ENCODE data around the gene LRRC75B. TPM values are rescaled to one million over a fixed set of nuclear protein-coding genes. Genes with fewer than 3 reads are reported as not detected.
A peak's percentile ranks its signal among the peaks of the same experiment; 100 is the strongest.
"Not testable (repeated sequence)": the region's sequence is repeated elsewhere in the genome, so short reads cannot be mapped to it uniquely, and the experiment has no call there.

Gene LRRC75B
- total and polyA plus RNA-seq, 4 donors: 4.6 to 47.7 (median 10.6) TPM

DNA sequence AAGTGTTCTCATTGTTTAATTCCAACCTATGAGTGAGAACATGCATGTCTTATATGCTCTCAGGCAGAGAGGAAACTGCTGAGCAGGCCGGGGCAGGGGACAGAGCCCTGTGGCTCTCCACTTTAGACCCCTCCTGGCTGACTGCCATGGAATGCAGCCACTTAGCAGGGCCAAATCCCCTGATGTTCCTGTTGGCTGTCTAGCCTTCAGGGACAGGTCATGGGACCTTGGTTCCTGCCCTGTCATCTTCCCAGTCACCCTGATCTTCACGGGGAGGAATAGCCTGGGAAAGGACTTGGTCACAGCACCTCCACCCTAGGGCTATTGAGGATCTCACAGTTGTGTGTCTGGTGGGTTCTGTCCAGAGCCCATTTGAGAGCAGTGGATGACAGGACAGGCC, 13.5 kb upstream of the LRRC75B start:
- WGBS, 2 donors: 73 to 86% methylated on average over 2 of the region's 2 CpGs
- DNase-seq; H3K4me3 ChIP-seq (ENCODE audit: low read length in 2 of 2); H3K36me3 ChIP-seq (ENCODE audit: control insufficient read depth in 1 of 2, insufficient read depth in 2 of 2, low read length in 1 of 2); H3K9me3 ChIP-seq (ENCODE audit: control insufficient read depth, low read length); H3K4me1 ChIP-seq (ENCODE audit: control insufficient read depth in 1 of 2, insufficient read depth in 2 of 2, low read length in 2 of 2); H3K27ac ChIP-seq (ENCODE audit: low read depth in 1 of 2, low read length in 2 of 2); H3K27me3 ChIP-seq (ENCODE audit: control insufficient read depth in 1 of 2, insufficient read depth in 2 of 2, low read length in 1 of 2); intact Hi-C loops (cut with DNase I); ATAC-seq (ENCODE audit: low FRiP score): not testable (repeated sequence)

DNA sequence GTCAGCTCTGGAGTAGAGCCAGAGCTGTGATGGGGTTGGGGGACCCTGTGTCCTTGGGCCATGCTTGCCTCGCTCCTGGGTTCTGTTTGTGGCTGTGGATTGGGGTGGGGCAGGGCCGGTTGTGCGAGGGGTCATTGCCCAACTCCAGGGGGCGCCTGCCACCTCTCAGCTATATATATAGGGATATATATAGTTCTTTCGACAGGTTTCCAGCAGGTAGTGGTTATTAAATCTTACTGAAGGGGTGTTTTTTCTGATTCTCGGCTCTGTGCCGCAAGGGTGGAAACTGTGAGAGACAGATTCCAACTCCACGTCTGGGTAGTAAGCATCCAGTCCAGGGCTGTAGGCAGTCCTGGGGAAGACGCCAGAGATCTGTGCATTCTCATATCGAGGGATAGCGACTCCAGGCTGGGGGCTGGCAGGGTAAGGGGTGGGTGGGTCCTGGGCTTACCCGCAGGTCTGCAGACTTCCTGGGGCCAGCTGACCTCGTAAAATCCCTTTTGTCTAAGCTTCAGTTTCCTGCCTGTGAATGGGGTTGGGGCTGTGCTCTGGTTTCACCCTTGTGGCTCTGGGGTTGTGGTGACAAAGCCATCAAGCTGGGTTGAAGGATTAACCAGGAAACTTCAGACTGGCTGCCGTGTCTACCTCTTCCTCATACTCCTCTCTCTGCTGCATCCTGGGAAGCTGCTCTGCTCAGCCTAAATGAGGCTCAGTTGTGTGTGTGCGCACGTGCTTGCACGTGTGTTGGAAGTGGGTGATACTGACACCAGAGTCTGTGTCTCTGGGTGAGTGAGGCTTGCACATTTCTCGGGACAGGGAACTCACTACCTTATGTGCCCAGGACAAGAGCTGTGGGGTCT, 11.1 kb upstream of the LRRC75B start:
- H3K27me3 ChIP-seq (ENCODE audit: control insufficient read depth in 1 of 2, insufficient read depth in 2 of 2, low read length in 1 of 2); intact Hi-C loops (cut with DNase I); H3K9me3 ChIP-seq (ENCODE audit: control insufficient read depth, low read length); H3K36me3 ChIP-seq (ENCODE audit: control insufficient read depth in 1 of 2, insufficient read depth in 2 of 2, low read length in 1 of 2); ATAC-seq (ENCODE audit: low FRiP score); H3K4me3 ChIP-seq (ENCODE audit: low read length in 2 of 2); H3K27ac ChIP-seq (ENCODE audit: low read depth in 1 of 2, low read length in 2 of 2); H3K4me1 ChIP-seq (ENCODE audit: control insufficient read depth in 1 of 2, insufficient read depth in 2 of 2, low read length in 2 of 2): not testable (repeated sequence)
- 28 to 33% methylated on average over 17 to 18 of the region's 18 CpGs for WGBS, 2 donors
- peak in 1 of 2 donors; percentile 48 for DNase-seq

DNA sequence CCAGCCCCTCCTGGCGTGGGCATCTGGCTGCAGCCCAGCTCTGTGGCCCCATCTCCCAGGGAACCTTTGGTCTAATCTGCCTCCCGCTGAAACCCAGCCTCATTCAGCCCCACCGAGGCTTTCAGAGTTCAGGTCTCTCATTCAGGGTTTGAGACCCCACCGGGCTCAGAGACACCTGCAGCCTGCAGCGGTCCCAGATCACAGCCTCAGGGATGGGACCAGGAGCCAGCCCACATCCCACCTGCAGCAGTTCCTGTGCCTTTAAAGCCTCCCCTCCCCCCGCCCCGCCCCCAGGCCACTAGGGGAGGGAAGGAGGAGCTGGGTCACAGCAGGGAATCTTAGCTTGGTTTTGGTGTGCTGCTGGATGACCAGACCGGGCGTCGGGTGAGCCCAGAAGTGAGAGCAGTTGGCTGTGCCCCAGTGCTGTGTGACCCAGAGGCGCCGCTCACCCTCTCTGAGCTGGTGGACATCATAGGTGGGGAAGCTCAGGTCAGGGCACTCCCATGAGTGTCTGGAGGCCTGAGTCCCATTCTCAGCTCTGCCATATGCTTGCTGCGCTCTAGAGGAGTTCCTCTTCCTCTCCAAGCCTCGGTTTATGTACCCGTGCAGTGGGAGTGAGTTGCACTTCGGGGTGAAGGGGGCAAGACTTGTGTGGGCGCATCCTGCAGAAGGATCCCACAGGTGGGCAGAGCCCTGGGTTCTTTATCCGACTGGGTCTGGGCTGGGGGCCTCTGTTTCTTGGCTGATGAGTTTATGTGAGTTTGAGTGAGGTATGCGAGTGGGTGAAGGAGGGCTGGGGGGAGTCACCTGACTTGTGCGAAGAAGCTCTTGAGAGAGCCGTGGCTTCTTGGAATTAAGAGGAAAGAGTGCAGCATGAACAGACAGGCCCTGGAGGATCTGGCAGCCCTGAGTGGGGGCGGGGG, 10.2 kb upstream of the LRRC75B start, which contains the start of gene GGT1:
Gene GGT1, plus strand, starts transcription at position 347 of the 923 bp plus-strand sequence. CDS start 7,889 bp downstream, outside the sequence.
- H3K9me3 ChIP-seq (ENCODE audit: control insufficient read depth, low read length); H3K27ac ChIP-seq (ENCODE audit: low read depth in 1 of 2, low read length in 2 of 2); intact Hi-C loops (cut with DNase I); H3K4me1 ChIP-seq (ENCODE audit: control insufficient read depth in 1 of 2, insufficient read depth in 2 of 2, low read length in 2 of 2); H3K36me3 ChIP-seq (ENCODE audit: control insufficient read depth in 1 of 2, insufficient read depth in 2 of 2, low read length in 1 of 2); H3K27me3 ChIP-seq (ENCODE audit: control insufficient read depth in 1 of 2, insufficient read depth in 2 of 2, low read length in 1 of 2); ATAC-seq (ENCODE audit: low FRiP score); H3K4me3 ChIP-seq (ENCODE audit: low read length in 2 of 2): not testable (repeated sequence)
- 72 to 76% methylated on average over 19 to 22 of the region's 22 CpGs for WGBS, 2 donors
- DNase-seq: peak in 1 of 2 donors; percentile 71

DNA sequence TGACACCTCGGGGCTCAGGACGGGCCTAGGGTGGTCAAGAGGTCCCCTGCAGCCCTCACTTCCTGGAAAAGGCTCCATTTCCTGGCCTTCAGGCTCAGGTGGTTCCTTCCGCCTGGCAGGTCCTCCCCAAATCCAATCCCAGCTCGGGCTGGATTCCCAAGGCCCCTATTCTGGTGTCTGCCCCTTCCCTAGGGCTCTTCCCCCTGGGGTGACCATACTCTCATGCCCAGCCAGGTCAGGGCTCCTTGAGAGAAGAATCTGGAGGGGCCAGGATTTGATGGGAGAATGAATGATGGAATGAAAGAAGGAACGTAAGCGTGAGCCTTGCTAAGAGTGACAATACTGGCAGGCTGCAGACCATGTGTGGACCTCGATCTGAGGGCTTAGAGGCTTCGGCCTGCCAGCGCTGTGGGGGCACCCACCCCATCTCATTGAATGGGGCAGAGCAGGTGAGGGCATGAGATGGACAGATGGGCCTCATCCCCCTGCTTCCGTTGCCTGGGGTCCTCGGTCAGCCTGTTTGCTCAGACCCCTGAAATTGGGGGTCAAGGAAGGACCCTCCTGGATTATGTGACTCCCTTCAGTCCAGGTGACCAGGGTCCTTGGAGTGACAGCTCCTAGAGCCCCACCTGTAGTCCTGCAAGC, 9.4 kb upstream of the LRRC75B start:
- 93 to 94% methylated on average over 10 to 11 of the region's 11 CpGs for WGBS, 2 donors
- H3K27ac ChIP-seq (ENCODE audit: low read depth in 1 of 2, low read length in 2 of 2); H3K4me3 ChIP-seq (ENCODE audit: low read length in 2 of 2); intact Hi-C loops (cut with DNase I); H3K9me3 ChIP-seq (ENCODE audit: control insufficient read depth, low read length); ATAC-seq (ENCODE audit: low FRiP score); H3K36me3 ChIP-seq (ENCODE audit: control insufficient read depth in 1 of 2, insufficient read depth in 2 of 2, low read length in 1 of 2); H3K27me3 ChIP-seq (ENCODE audit: control insufficient read depth in 1 of 2, insufficient read depth in 2 of 2, low read length in 1 of 2); H3K4me1 ChIP-seq (ENCODE audit: control insufficient read depth in 1 of 2, insufficient read depth in 2 of 2, low read length in 2 of 2): not testable (repeated sequence)
- peak in 1 of 2 donors; percentile 34 for DNase-seq

DNA sequence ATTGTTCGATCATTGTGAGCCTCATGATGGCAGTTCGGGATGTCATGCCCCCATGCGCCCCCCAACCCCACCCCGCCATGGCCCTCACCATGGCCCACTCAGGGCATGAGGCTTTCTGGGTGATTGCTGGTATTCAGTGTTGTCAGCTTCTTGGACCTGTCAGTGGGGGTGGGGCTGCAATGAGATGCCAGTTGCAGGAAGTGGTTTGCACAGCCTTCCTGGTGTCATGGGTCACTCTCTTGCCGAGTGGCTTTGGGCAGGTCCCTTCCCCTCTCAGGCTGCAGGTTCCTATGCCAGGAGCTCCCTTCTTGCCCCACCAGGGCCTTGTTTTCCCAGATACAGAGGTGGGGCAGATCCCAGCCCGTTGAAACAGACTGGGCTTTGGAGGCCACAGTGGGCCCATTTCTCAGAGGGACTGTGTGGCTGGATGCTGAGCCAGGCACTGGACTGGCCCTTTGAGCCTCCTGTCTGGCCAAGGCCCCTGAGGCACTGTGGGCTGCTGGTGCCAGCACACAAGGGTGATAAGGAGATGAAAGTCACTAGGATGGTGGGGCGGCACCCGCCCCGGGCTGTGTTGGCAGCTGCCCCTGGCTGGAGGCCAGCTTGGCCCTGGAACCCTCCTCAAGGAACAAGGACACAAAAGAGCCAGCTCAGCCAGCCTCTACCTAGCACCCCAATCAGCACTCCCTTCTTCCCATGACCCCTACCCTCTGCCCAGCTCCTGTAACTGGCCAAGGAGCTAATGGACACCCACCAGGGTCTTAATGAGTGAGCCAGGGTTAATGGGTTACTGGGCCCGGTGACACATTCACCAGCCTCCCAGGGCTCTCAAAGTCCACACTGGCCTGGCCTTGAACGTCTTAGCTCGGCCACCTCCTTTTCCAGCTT, 8.6 kb upstream of the LRRC75B start:
- no peak overlapping the region for H3K4me3 ChIP-seq (ENCODE audit: low read length in 2 of 2)
- peak; percentile 53 for ATAC-seq (ENCODE audit: low FRiP score)
- H3K9me3 ChIP-seq (ENCODE audit: control insufficient read depth, low read length): no peaks in the 10 kb centered on the region
- H3K36me3 ChIP-seq (ENCODE audit: control insufficient read depth in 1 of 2, insufficient read depth in 2 of 2, low read length in 1 of 2): no peaks in the 10 kb centered on the region
- peak in 1 of 2 donors; percentile 81 for DNase-seq
- intact Hi-C loops (cut with DNase I): no loop called here
- no peaks in the 10 kb centered on the region for H3K27me3 ChIP-seq (ENCODE audit: control insufficient read depth in 1 of 2, insufficient read depth in 2 of 2, low read length in 1 of 2)
- no peaks in the 10 kb centered on the region for H3K4me1 ChIP-seq (ENCODE audit: control insufficient read depth in 1 of 2, insufficient read depth in 2 of 2, low read length in 2 of 2)
- WGBS, 2 donors: 54 to 58% methylated on average over 12 of the region's 12 CpGs
- H3K27ac ChIP-seq (ENCODE audit: low read depth in 1 of 2, low read length in 2 of 2): no peak overlapping the region

DNA sequence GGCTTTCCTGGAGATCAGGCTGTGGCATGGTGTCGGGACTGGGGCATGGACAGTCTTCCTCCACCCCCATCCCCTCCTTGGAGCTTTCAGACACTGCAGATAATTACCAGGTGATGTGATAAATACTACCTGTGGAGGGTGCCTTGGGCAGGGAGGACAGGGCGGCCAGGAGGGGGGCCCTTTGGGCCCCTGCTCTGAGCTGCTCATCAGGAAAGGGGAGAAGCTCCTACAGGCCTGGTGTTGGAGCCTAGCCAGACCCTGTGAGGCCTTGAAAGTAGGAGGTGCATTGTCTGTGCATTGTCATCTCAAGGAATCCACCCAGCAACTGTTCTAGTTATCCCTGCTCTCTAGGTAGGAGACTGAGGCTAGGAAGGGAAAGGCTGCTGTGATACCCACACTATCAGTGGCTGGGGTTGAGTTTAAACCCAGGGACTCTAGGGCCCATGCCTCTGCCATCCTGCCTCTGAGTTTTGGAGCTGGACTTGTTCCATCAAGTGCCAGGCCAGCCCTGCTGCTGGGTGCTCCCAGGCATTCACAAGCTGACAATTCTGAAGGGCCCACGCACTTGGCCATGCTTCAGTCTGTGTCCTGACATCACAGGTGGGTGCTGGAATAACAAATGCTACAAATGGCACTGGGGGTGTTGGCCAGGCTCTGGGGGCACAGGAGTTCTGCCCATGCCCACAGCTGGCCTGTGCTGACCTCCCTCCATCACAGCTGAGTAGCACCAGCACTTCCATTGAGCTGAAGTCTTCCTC, 7.3 kb upstream of the LRRC75B start:
- H3K4me3 ChIP-seq (ENCODE audit: low read length in 2 of 2); ATAC-seq (ENCODE audit: low FRiP score); H3K27ac ChIP-seq (ENCODE audit: low read depth in 1 of 2, low read length in 2 of 2); intact Hi-C loops (cut with DNase I); H3K27me3 ChIP-seq (ENCODE audit: control insufficient read depth in 1 of 2, insufficient read depth in 2 of 2, low read length in 1 of 2); H3K9me3 ChIP-seq (ENCODE audit: control insufficient read depth, low read length); H3K36me3 ChIP-seq (ENCODE audit: control insufficient read depth in 1 of 2, insufficient read depth in 2 of 2, low read length in 1 of 2); H3K4me1 ChIP-seq (ENCODE audit: control insufficient read depth in 1 of 2, insufficient read depth in 2 of 2, low read length in 2 of 2): not testable (repeated sequence)
- DNase-seq: peak in 1 of 2 donors; percentile 41
- 82 to 92% methylated on average over 3 of the region's 3 CpGs for WGBS, 2 donors

DNA sequence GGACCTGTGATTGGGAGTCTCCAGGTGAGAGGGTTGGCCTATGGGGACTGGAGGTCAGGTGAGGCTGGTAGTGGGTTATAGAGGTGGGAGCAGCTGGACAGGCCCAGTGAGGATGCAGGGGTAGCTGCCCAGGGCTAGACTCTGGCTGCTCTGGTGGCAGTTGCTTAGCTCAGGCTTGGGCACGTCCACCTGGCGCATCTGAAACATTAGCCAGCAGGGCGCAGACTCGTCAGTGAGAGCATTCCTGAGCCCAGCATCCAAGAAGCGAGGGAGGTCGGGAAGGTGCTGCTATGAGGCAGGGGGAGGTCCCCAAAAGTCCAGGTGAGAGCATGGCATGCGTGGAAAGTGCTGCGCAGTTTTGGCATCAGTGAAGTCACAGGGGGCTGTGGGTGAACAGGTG, 6.6 kb upstream of the LRRC75B start:
- WGBS, 2 donors: 86 to 91% methylated on average over 8 of the region's 8 CpGs
- DNase-seq (peak in 1 of 2 donors; percentile 49), ATAC-seq (ENCODE audit: low FRiP score) (no peak)
- Histone ChIP-seq H3K27me3 (ENCODE audit: control insufficient read depth in 1 of 2, insufficient read depth in 2 of 2, low read length in 1 of 2) (no peaks in the 10 kb centered on the region), H3K9me3 (ENCODE audit: control insufficient read depth, low read length) (no peaks in the 10 kb centered on the region), H3K4me3 (ENCODE audit: low read length in 2 of 2) (no peak overlapping the region), H3K36me3 (ENCODE audit: control insufficient read depth in 1 of 2, insufficient read depth in 2 of 2, low read length in 1 of 2) (no peaks in the 10 kb centered on the region), H3K4me1 (ENCODE audit: control insufficient read depth in 1 of 2, insufficient read depth in 2 of 2, low read length in 2 of 2) (no peaks in the 10 kb centered on the region), H3K27ac (ENCODE audit: low read depth in 1 of 2, low read length in 2 of 2) (no peak overlapping the region)
- intact Hi-C loops (cut with DNase I): no loop called here

Data from aorta (tissue), 5 donors.